Measurements from ENCODE around the gene PPME1. TPM values are rescaled to one million over a fixed set of nuclear protein-coding genes. Genes with fewer than 3 reads are reported as not detected.

The PPME1 gene
- total RNA-seq, 1 experiment from 2014 or later: 39.4 TPM

DNA sequence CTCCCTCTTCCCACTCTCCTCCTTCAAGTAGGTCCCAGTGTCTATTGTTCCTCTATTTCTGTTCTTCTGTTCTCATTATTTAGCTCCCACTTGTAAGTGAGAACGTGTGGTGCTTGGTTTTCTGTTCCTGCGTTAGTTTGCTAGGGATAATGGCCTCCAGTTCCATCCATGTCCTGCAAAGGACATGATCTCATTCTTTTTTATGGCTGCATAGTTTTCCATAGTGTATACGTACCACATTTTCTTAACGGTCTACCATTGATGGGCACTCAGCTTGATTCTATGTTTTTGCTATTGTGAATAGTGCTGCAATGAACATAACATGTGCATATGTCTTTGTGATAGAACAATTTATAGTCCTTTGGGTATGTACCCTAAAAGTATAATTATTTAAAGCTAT lies 26.5 kb upstream of the PPME1 start:
- H3K23ac ChIP-seq (ENCODE audit: insufficient read length, low read depth, low read length): no peak overlapping the region
- no peak overlapping the region for H3K27ac ChIP-seq (ENCODE audit: insufficient read length, low read depth, low read length)
- H3K14ac ChIP-seq (ENCODE audit: insufficient read depth, low read length): no peak overlapping the region
- H3K4me3 Mint-ChIP-seq: no peak overlapping the region
- H3K4me2 ChIP-seq (ENCODE audit: insufficient read depth, insufficient read length, low read length): no peak overlapping the region
- no peaks in the 10 kb centered on the region for H3K23me2 ChIP-seq (ENCODE audit: insufficient read length, low read depth, low read length, poor library complexity, severe bottlenecking)
- no peak overlapping the region for H3K18ac ChIP-seq (ENCODE audit: insufficient read length, low read depth, low read length)
- H2BK20ac ChIP-seq (ENCODE audit: low read depth, low read length, poor library complexity, severe bottlenecking): no peak overlapping the region
- H2AFZ ChIP-seq (ENCODE audit: low read length): no peak overlapping the region
- H3K36me3 Mint-ChIP-seq (ENCODE audit: insufficient read depth in 1 of 3, low read depth in 3 of 3): peaks cover 5 to 8% (median 8%) of the 10 kb centered on the region in 3 experiments; a peak in 4 of 7 replicates
- H3K27me3 Mint-ChIP-seq (ENCODE audit: low read depth): no peaks in the 10 kb centered on the region
- H4K91ac ChIP-seq (ENCODE audit: insufficient read length, low read depth, low read length): no peak overlapping the region
- no peaks in the 10 kb centered on the region for H3K27me3 ChIP-seq (ENCODE audit: insufficient read depth, low read length)
- H2BK15ac ChIP-seq (ENCODE audit: low read depth, low read length): no peak overlapping the region
- peaks cover 3% of the 10 kb centered on the region; the same call in 1 of the 2 replicates for H3K4me1 ChIP-seq (ENCODE audit: insufficient read depth, low read length)
- H3K56ac ChIP-seq (ENCODE audit: insufficient read length, low read depth, low read length): no peak overlapping the region
- no peak overlapping the region for H2AK5ac ChIP-seq (ENCODE audit: insufficient read length, low read length)
- no peak overlapping the region for H4K5ac ChIP-seq (ENCODE audit: insufficient read length, low read depth, low read length)
- no peak for DNase-seq
- WGBS (ENCODE audit: extremely low coverage, insufficient read length, low lambda C conversion rate): no CpG with 5 or more reads among the region's 4 CpGs
- H2BK120ac ChIP-seq (ENCODE audit: low read depth, low read length, poor library complexity, severe bottlenecking): no peak overlapping the region
- peaks cover 16 to 20% of the 10 kb centered on the region in 2 experiments for H3K4me1 Mint-ChIP-seq
- H3T11ph ChIP-seq (ENCODE audit: low read length): no peak overlapping the region
- H3K79me1 ChIP-seq (ENCODE audit: insufficient read depth, low read depth, low read length, poor library complexity, severe bottlenecking): no peaks in the 10 kb centered on the region
- H3K27ac Mint-ChIP-seq: no peak overlapping the region
- no peaks in the 10 kb centered on the region for H3K79me2 ChIP-seq (ENCODE audit: insufficient read depth, low read length)
- no peak overlapping the region for H2BK5ac ChIP-seq (ENCODE audit: insufficient read length, low read length)
- no peak overlapping the region for H2BK12ac ChIP-seq (ENCODE audit: insufficient read length, low read depth, low read length)
- no peak for TF ChIP-seq CTCF (conservative IDR thresholded peaks at IDR 0.05)
- no peak overlapping the region for H4K8ac ChIP-seq (replicated peaks; ENCODE audit: insufficient read length, low read depth, low read length)
- no peaks in the 10 kb centered on the region for H4K20me1 ChIP-seq (ENCODE audit: control insufficient read depth, insufficient read depth, insufficient read length)
- H3K9ac ChIP-seq (ENCODE audit: extremely low read depth, insufficient read length, low read length): no peak overlapping the region
- H3K4ac ChIP-seq (ENCODE audit: low read depth, low read length): no peak overlapping the region
- no peaks in the 10 kb centered on the region for H3K9me3 ChIP-seq (ENCODE audit: control insufficient read depth, low read depth, low read length)
- H3K9me3 Mint-ChIP-seq: no peaks in the 10 kb centered on the region
